GM23248 (cell line): ENCODE data around the gene PLS3. TPM values are rescaled to one million over a fixed set of nuclear protein-coding genes. Genes with fewer than 3 reads are reported as not detected.

Source experiments
- DNase-seq: peaks from one replicate; pipeline ENCODE4 v3.0.0-alpha.2; 2015
- H2AFZ ChIP-seq: fragments of 200-600 bp; sonication (generic); 2 replicates; pipeline ENCODE4 v1.6.1; 2016; ENCODE audit warnings: antibody characterized with exemption
- H3F3A ChIP-seq: fragments of 200-600 bp; sonication (generic); 2 replicates; pipeline ENCODE4 v1.6.1; 2016; ENCODE audit warnings: mild to moderate bottlenecking, antibody characterized with exemption, mixed run types; ENCODE audit not compliant: insufficient read depth
- H3K27ac ChIP-seq: fragments of 200-600 bp; sonication (generic); 2 replicates; pipeline ENCODE4 v1.5.1; 2016; ENCODE audit warnings: mild to moderate bottlenecking
- H3K27me3 ChIP-seq: fragments of 200-600 bp; sonication (generic); replicated peaks from 2 replicates; pipeline ENCODE4 v1.6.1; 2016; ENCODE audit warnings: mild to moderate bottlenecking; ENCODE audit not compliant: insufficient read depth
- H3K36me3 ChIP-seq: fragments of 200-600 bp; sonication (generic); 2 replicates; pipeline ENCODE4 v1.6.1; 2016; ENCODE audit warnings: low read depth, mild to moderate bottlenecking
- H3K4me1 ChIP-seq: fragments of 200-600 bp; sonication (generic); 2 replicates; pipeline ENCODE4 v1.6.1; 2016; ENCODE audit warnings: mild to moderate bottlenecking; ENCODE audit not compliant: insufficient read depth
- H3K4me2 ChIP-seq: fragments of 200-600 bp; sonication (generic); one replicate; pipeline ENCODE4 v1.6.1; 2016; ENCODE audit warnings: mild to moderate bottlenecking; ENCODE audit not compliant: unreplicated experiment
- H3K4me3 ChIP-seq: fragments of 200-600 bp; sonication (generic); 2 replicates; pipeline ENCODE4 v1.5.1; 2016; ENCODE audit warnings: mild to moderate bottlenecking
- H3K79me2 ChIP-seq: fragments of 200-600 bp; sonication (generic); 2 replicates; pipeline ENCODE4 v1.6.1; 2016; ENCODE audit warnings: mild to moderate bottlenecking; ENCODE audit not compliant: insufficient read depth
- H3K9ac ChIP-seq: fragments of 200-600 bp; sonication (generic); 2 replicates; pipeline ENCODE4 v1.6.1; 2016; ENCODE audit warnings: mild to moderate bottlenecking
- H3K9me2 ChIP-seq: fragments of 200-600 bp; sonication (generic); 2 replicates; pipeline ENCODE4 v1.6.1; 2016; ENCODE audit warnings: mixed run types, mild to moderate bottlenecking, moderate library complexity; ENCODE audit not compliant: insufficient read depth
- H3K9me3 ChIP-seq: fragments of 200-600 bp; sonication (generic); one replicate; pipeline ENCODE4 v1.6.1; 2017; ENCODE audit warnings: low read depth
- H4K20me1 ChIP-seq: fragments of 200-600 bp; sonication (generic); 2 replicates; pipeline ENCODE4 v1.6.0; 2016; ENCODE audit not compliant: insufficient read depth
- EZH2 ChIP-seq: fragments of 200-600 bp; sonication (generic); IDR thresholded peaks from 2 replicates; pipeline ENCODE4 v1.6.1; 2018; ENCODE audit warnings: antibody characterized with exemption, mild to moderate bottlenecking; ENCODE audit not compliant: insufficient read depth, poor library complexity, severe bottlenecking
- EZH2phosphoT487 ChIP-seq: fragments of 200-600 bp; sonication (generic); IDR thresholded peaks from 2 replicates; pipeline ENCODE4 v1.6.1; 2018; ENCODE audit warnings: antibody characterized with exemption, moderate library complexity, mild to moderate bottlenecking, low read depth; ENCODE audit not compliant: insufficient read depth
- WGBS, 2 experiments: methylation state at CpG; one replicate each; pipeline ENCODE4 v1.1.6; 2015 to 2017; ENCODE audit warnings: low lambda C conversion rate in 2 of 2, low coverage in 1 of 2; ENCODE audit errors: missing lambda C conversion rate in 2 of 2; 5-methylcytosine and 5-hydroxymethylcytosine counted together
- in situ Hi-C: fragments of 300-500 bp; cut with MboI; formaldehyde crosslinking; loops from 2 replicates; pipeline ENCODE4 v1.15.0; 2020
- polyA plus RNA-seq: library from polyadenylated mRNA; unstranded; fragments of >200 nt; fragmentation: Nextera tagmentation; extraction: Ambion mirVana; gene quantifications from 2 replicates; pipeline ENCODE4 v1.2.1, GENCODE V29; 2016
- total RNA-seq: library from RNA; depleted of rRNA; stranded (reverse); fragments of >200 nt; shearing (Covaris generic); gene quantifications from 2 replicates; pipeline ENCODE4 v1.2.3, GENCODE V29; 2014

Gene PLS3
- total and polyA plus RNA-seq, 2 experiments from 2014 or later = 118 to 137 TPM

GRCh38 chrX:115525486-115525885 lies 35.5 kb upstream of the PLS3 start:
- Histone ChIP-seq H3K4me3 (no peak overlapping the region), H2AFZ (no peak overlapping the region), H4K20me1 (no peaks in the 10 kb centered on the region), H3K9me3 (no peaks in the 10 kb centered on the region), H3K27me3 (no peaks in the 10 kb centered on the region), H3K9ac (no peak overlapping the region), H3K4me1 (no peaks in the 10 kb centered on the region), H3K36me3 (no peaks in the 10 kb centered on the region), H3K4me2 (no peak overlapping the region), H3K79me2 (no peaks in the 10 kb centered on the region), H3F3A (no peaks in the 10 kb centered on the region), H3K27ac (no peak overlapping the region), H3K9me2 (no peaks in the 10 kb centered on the region)
- no peak for DNase-seq
- TF ChIP-seq EZH2 (no peak), EZH2phosphoT487 (no peak)
- WGBS, 2 experiments = 81 to 82% methylated on average over 4 to 7 of the region's 7 CpGs
- in situ Hi-C loops = no loop called here

- in situ Hi-C loops = no loop called here
- Histone ChIP-seq H3K9me2 (no peaks in the 10 kb centered on the region), H3F3A (peaks cover 3% of the 10 kb centered on the region; the same call in 1 of the 2 replicates), H3K9ac (no peak overlapping the region), H3K9me3 (no peaks in the 10 kb centered on the region), H3K27ac (no peak overlapping the region), H3K4me2 (no peak overlapping the region), H3K27me3 (no peaks in the 10 kb centered on the region), H3K4me1 (peaks cover 11% of the 10 kb centered on the region; the same call in 1 of the 2 replicates), H3K36me3 (no peaks in the 10 kb centered on the region), H3K79me2 (no peaks in the 10 kb centered on the region), H2AFZ (no peak overlapping the region), H3K4me3 (no peak overlapping the region), H4K20me1 (no peaks in the 10 kb centered on the region)
- 66 to 80% methylated on average over 4 of the region's 4 CpGs for WGBS, 2 experiments
- peak; percentile 38 for DNase-seq
- no peak for TF ChIP-seq EZH2
These were observed 29.1 kb upstream of the PLS3 start for GRCh38 chrX:115531818-115532403.

- Histone ChIP-seq H3K9me2 (no peaks in the 10 kb centered on the region), H3K36me3 (no peaks in the 10 kb centered on the region), H3F3A (peaks cover 3% of the 10 kb centered on the region; the same call in 1 of the 2 replicates), H3K79me2 (no peaks in the 10 kb centered on the region), H3K4me2 (peak overlapping the region; percentile 28), H3K9me3 (no peaks in the 10 kb centered on the region), H3K27me3 (no peaks in the 10 kb centered on the region), H3K4me3 (no peak overlapping the region), H3K9ac (no peak overlapping the region), H2AFZ (0 out of 2 replicates have a peak overlapping the region, but pooled peaks have one; percentile 19), H3K4me1 (peaks cover 11% of the 10 kb centered on the region; the same call in 1 of the 2 replicates), H3K27ac (peak overlapping the region; percentile 39; the same call in 1 of the 2 replicates), H4K20me1 (no peaks in the 10 kb centered on the region)
- no peak for TF ChIP-seq EZH2
- WGBS, 2 experiments = 0 to 4% methylated on average over 1 of the region's 1 CpG
- in situ Hi-C loops = no loop called here
- DNase-seq = peak; percentile 46
These were observed 27.5 kb upstream of the PLS3 start for GRCh38 chrX:115533485-115533884.

- Histone ChIP-seq H3K27ac (no peak overlapping the region), H2AFZ (no peak overlapping the region), H3K36me3 (no peaks in the 10 kb centered on the region), H3K4me2 (no peak overlapping the region), H4K20me1 (no peaks in the 10 kb centered on the region), H3K4me1 (peaks cover 11% of the 10 kb centered on the region; the same call in 1 of the 2 replicates), H3F3A (peaks cover 3% of the 10 kb centered on the region; the same call in 1 of the 2 replicates), H3K79me2 (no peaks in the 10 kb centered on the region), H3K9me3 (no peaks in the 10 kb centered on the region), H3K27me3 (no peaks in the 10 kb centered on the region), H3K4me3 (no peak overlapping the region), H3K9me2 (no peaks in the 10 kb centered on the region), H3K9ac (no peak overlapping the region)
- DNase-seq = no peak
- 100% methylated on average over 1 of the region's 1 CpG for WGBS, 2 experiments
- in situ Hi-C loops = no loop called here
- TF ChIP-seq EZH2phosphoT487 (no peak), EZH2 (no peak)
These were observed 26.6 kb upstream of the PLS3 start for GRCh38 chrX:115534383-115534782.

GRCh38 chrX:115535421-115535820 lies 25.6 kb upstream of the PLS3 start:
- Histone ChIP-seq H2AFZ (no peak overlapping the region), H4K20me1 (no peaks in the 10 kb centered on the region), H3K79me2 (no peaks in the 10 kb centered on the region), H3K9me2 (no peaks in the 10 kb centered on the region), H3K9ac (no peak overlapping the region), H3K4me1 (peaks cover 11% of the 10 kb centered on the region; the same call in 1 of the 2 replicates), H3K27ac (no peak overlapping the region), H3K9me3 (no peaks in the 10 kb centered on the region), H3K27me3 (no peaks in the 10 kb centered on the region), H3F3A (peaks cover 3% of the 10 kb centered on the region; the same call in 1 of the 2 replicates), H3K36me3 (no peaks in the 10 kb centered on the region), H3K4me3 (no peak overlapping the region), H3K4me2 (no peak overlapping the region)
- in situ Hi-C loops = no loop called here
- no peak for DNase-seq
- TF ChIP-seq EZH2phosphoT487 = no peak
- TF ChIP-seq EZH2 = no peak
